HepG2 (cell line): Measurements from ENCODE around the gene MORF4L2. TPM values are rescaled to one million over a fixed set of nuclear protein-coding genes. Genes with fewer than 3 reads are reported as not detected.

ENCODE experiments used
- ATAC-seq: fragments of 200-7000 bp; cut with Tn5 transposase; 3 replicates; pipeline ENCODE4 v1.9.1; 2020; ENCODE audit warnings: mild to moderate bottlenecking, moderate library complexity
- BruUV-seq: library from RNA; stranded (reverse); fragments of 400-500 nt; replicated peaks from 2 replicates; lab custom pipeline; 2021; lab: Mats Ljungman, UMichigan
- CTCF ChIA-PET: fragments of 300-600 bp; formaldehyde crosslinking; extraction: SDS; loops from one replicate; lab custom pipeline; 2021; ENCODE audit warnings: low total read pairs, inconsistent platforms, low intra/inter-chr PET ratio; lab: Yijun Ruan, JAX
- POLR2A ChIA-PET: fragments of 350-600 bp; sonication (Branson Sonifier 250); formaldehyde crosslinking; loops from one replicate; lab custom pipeline; 2020; ENCODE audit warnings: antibody characterized with exemption, inconsistent platforms; lab: Yijun Ruan, JAX
- DNase-seq: peaks from one replicate; pipeline ENCODE4 v3.0.0-alpha.2; 2015; ENCODE audit warnings: low spot score
- FAIRE-seq: peaks from 3 replicates; lab custom pipeline; 2011; peaks lifted over from hg19 to GRCh38; lab: Jason Lieb, UNC
- H2AFZ ChIP-seq: one replicate; pipeline ENCODE4 v1.6.1; 2011; ENCODE audit warnings: low read length, inconsistent platforms
- H3K27ac ChIP-seq: fragments of 300-600 bp; 3 replicates; pipeline ENCODE4 v1.8.0; 2011; ENCODE audit warnings: mixed run types, mild to moderate bottlenecking, mixed read lengths, low read length, inconsistent platforms; ENCODE audit not compliant: insufficient read depth; ENCODE audit errors: extremely low read length
- H3K27me3 ChIP-seq, 2 experiments: fragments of 200-600 bp in 1 of 2; 2 replicates in 1 of 2; 3 replicates in 1 of 2; pipeline versions ENCODE4 v1.6.0 to v1.8.0; 2011; ENCODE audit warnings: low read length in 2 of 2, mild to moderate bottlenecking in 2 of 2, moderate library complexity in 2 of 2, inconsistent platforms in 1 of 2; ENCODE audit not compliant: insufficient read depth in 2 of 2, control insufficient read depth in 1 of 2
- H3K36me3 ChIP-seq, 2 experiments: fragments of 200-600 bp in 1 of 2; replicated peaks in 1 of 2; 2 replicates in 1 of 2; 3 replicates in 1 of 2; pipeline versions ENCODE4 v1.5.1 to v1.8.0; 2011; ENCODE audit warnings: low read length in 2 of 2, inconsistent platforms in 1 of 2; ENCODE audit not compliant: insufficient read depth in 2 of 2, control insufficient read depth in 1 of 2
- H3K4me1 ChIP-seq: 2 replicates; pipeline ENCODE4 v1.5.1; 2012; ENCODE audit warnings: low read length, inconsistent platforms; ENCODE audit not compliant: insufficient read depth
- H3K4me2 ChIP-seq: 2 replicates; pipeline ENCODE4 v1.6.0; 2011; ENCODE audit warnings: low read depth, low read length, inconsistent platforms
- H3K4me3 ChIP-seq, 3 experiments: fragments of 200-600 bp in 1 of 3; sonication (generic), shearing (Covaris generic) in 1 of 3; replicated peaks in 1 of 3; 2 replicates each; pipeline ENCODE4 v1.5.1; 2011 to 2016; ENCODE audit warnings: low read length in 3 of 3, inconsistent platforms in 2 of 3, low read depth in 2 of 3, mild to moderate bottlenecking in 2 of 3, control low read depth in 1 of 3, mixed read lengths in 1 of 3; ENCODE audit not compliant: insufficient read depth in 1 of 3
- H3K79me2 ChIP-seq: one replicate; pipeline ENCODE4 v1.6.1; 2011; ENCODE audit warnings: low read length, inconsistent platforms; ENCODE audit not compliant: insufficient read depth
- H3K9ac ChIP-seq: 2 replicates; pipeline ENCODE4 v1.6.0; 2011; ENCODE audit warnings: mild to moderate bottlenecking, low read depth, low read length, inconsistent platforms; ENCODE audit not compliant: insufficient read depth
- H3K9me3 ChIP-seq: 2 replicates; pipeline ENCODE4 v1.5.1; 2012; ENCODE audit warnings: mild to moderate bottlenecking, low read length
- H4K20me1 ChIP-seq: 2 replicates; pipeline ENCODE4 v1.6.0; 2011; ENCODE audit warnings: inconsistent platforms, mild to moderate bottlenecking, low read length, moderate library complexity; ENCODE audit not compliant: insufficient read depth
- FLYWCH1 ChIP-seq: sonication (generic); formaldehyde crosslinking; IDR thresholded peaks from 2 replicates; pipeline ENCODE4 v1.8.1; 2023; ENCODE audit warnings: mild to moderate bottlenecking, missing genetic modification reagents
- MXD4 ChIP-seq: IDR thresholded peaks from 2 replicates; pipeline ENCODE4 v1.6.1; 2016; ENCODE audit warnings: mild to moderate bottlenecking, missing biosample characterization, missing genetic modification reagents
- NRL ChIP-seq: sonication (generic); formaldehyde crosslinking; IDR thresholded peaks from 2 replicates; pipeline ENCODE4 v1.5.0; 2020; ENCODE audit warnings: missing genetic modification reagents, mild to moderate bottlenecking, moderate library complexity, borderline replicate concordance
- SYNCRIP ChIP-seq: fragments of 200-400 bp; formaldehyde crosslinking; IDR thresholded peaks from 2 replicates; pipeline ENCODE4 v1.6.1; 2018; ENCODE audit warnings: mild to moderate bottlenecking, low read depth, low read length; ENCODE audit not compliant: insufficient read depth
- ZNF33B ChIP-seq: sonication (generic); formaldehyde crosslinking; IDR thresholded peaks from 2 replicates; pipeline ENCODE4 v1.5.1; 2020; ENCODE audit warnings: mild to moderate bottlenecking, missing genetic modification reagents
- ZNF746 ChIP-seq: sonication (generic); formaldehyde crosslinking; IDR thresholded peaks from 2 replicates; pipeline ENCODE4 v1.8.0; 2022; ENCODE audit warnings: mild to moderate bottlenecking, missing genetic modification reagents
- ZNF766 ChIP-seq: sonication (generic); formaldehyde crosslinking; IDR thresholded peaks from 2 replicates; pipeline ENCODE4 v1.5.0; 2020; ENCODE audit warnings: missing genetic modification reagents, borderline replicate concordance
- ZNF788 ChIP-seq: sonication (generic); formaldehyde crosslinking; IDR thresholded peaks from 2 replicates; pipeline ENCODE4 v1.5.0; 2020; ENCODE audit warnings: mild to moderate bottlenecking, missing genetic modification reagents, borderline replicate concordance
- WGBS: methylation state at CpG from one replicate; pipeline ENCODE4 v1.1.6; 2017; ENCODE audit warnings: low lambda C conversion rate; 5-methylcytosine and 5-hydroxymethylcytosine counted together
- in situ Hi-C: cut with HindIII; loops from 2 replicates; pipeline ENCODE4 v1.10.0; 2017; ENCODE audit warnings: low pct_unique_long_range_greater_than_20kb; ENCODE audit not compliant: extremely low pct_ligation_motif_present
- intact Hi-C: fragments of 100-400 bp; cut with micrococcal nuclease; formaldehyde crosslinking; loops from one replicate; pipeline ENCODE4 v1.10.0; 2022; ENCODE audit not compliant: unreplicated experiment
- polyA plus RNA-seq, 8 experiments: library from polyadenylated mRNA; depleted of rRNA in 3 of 8; stranded (reverse) in 7 of 8; unstranded in 1 of 8; fragments of >200 nt; fragmentation: Illumina TruSeq in 4 of 8; extraction: Trizol in 4 of 8; gene quantifications; 2 replicates each; pipeline versions ENCODE4 v1.2.1 to v1.2.3, GENCODE V29; 2011 to 2016; ENCODE audit warnings: low read depth in 4 of 8, missing spikeins in 1 of 8, mixed read lengths in 1 of 8; ENCODE audit not compliant: insufficient read depth in 1 of 8
- total RNA-seq, 5 experiments: library from RNA; depleted of rRNA; stranded (reverse); fragments of >200 nt; fragmentation: Illumina TruSeq; extraction: Trizol; gene quantifications; 2 replicates each; pipeline ENCODE4 v1.2.3, GENCODE V29; 2016; ENCODE audit warnings: low read depth in 1 of 5
- TF ChIP-seq, protein P1 (sequence below): sonication (generic); formaldehyde crosslinking; IDR thresholded peaks from 2 replicates; pipeline ENCODE4 v1.4.0; 2020; ENCODE audit warnings: missing genetic modification reagents
- TF ChIP-seq, protein P2 (sequence below): sonication (generic); formaldehyde crosslinking; IDR thresholded peaks from 2 replicates; pipeline ENCODE4 v1.5.1; 2020; ENCODE audit warnings: mild to moderate bottlenecking, missing genetic modification reagents, borderline replicate concordance
- TF ChIP-seq, protein P3 (sequence below): IDR thresholded peaks from 2 replicates; pipeline ENCODE4 v1.6.1; 2016; ENCODE audit warnings: mild to moderate bottlenecking
- TF ChIP-seq, protein P4 (sequence below): sonication (generic); formaldehyde crosslinking; IDR thresholded peaks from 2 replicates; pipeline ENCODE4 v1.5.0; 2020; ENCODE audit warnings: mild to moderate bottlenecking, missing genetic modification reagents

The MORF4L2 gene
- total and polyA plus RNA-seq, 2 of the 13 experiments (the other 11 are each of a cell fraction or from before 2014, with no cell fraction given) = 358 to 469 TPM

DNA sequence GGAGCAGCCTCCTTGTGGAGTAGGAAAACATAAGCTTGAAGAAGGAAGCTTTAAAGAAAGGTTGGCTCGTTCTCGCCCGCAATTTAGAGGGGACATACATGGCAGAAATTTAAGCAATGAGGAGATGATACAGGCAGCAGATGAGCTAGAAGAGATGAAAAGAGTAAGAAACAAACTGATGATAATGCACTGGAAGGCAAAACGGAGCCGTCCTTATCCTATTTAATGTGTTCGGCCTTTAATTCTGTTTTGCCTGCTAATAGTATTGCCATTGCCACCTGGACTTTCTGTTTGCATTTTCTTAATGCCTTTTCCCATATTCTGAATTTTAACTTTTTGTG is 56.4 kb downstream of the MORF4L2 start:
- H4K20me1 ChIP-seq = no peaks in the 10 kb centered on the region
- H3K4me2 ChIP-seq = peak overlapping the region; percentile 84
- H3K27me3 ChIP-seq = no peaks in the 10 kb centered on the region
- DNase-seq (no peak), FAIRE-seq (no peak), ATAC-seq (no peak)
- 71% methylated on average over 6 of the region's 6 CpGs for WGBS
- no peaks in the 10 kb centered on the region for H3K9me3 ChIP-seq
- CTCF ChIA-PET = interaction anchor here (0.6 kb wide), 1 partner anchor 94 kb away, joined by 4 read pairs; no protein-coding TSS in a partner anchor
- BruUV-seq = no TSS peak
- H2AFZ ChIP-seq = no peak overlapping the region
- intact Hi-C loops = loop anchor here (1.0 kb wide), 1 partner anchor 97 kb away; no protein-coding TSS in a partner anchor
- H3K4me3 ChIP-seq = peak overlapping the region in 2 of 3 experiments; percentile 73 to 78; a peak in 4 of 6 replicates
- peaks cover 7% of the 10 kb centered on the region; the same call in 1 of the 2 replicates for H3K4me1 ChIP-seq
- no peaks in the 10 kb centered on the region for H3K36me3 ChIP-seq
- peak overlapping the region; percentile 71 for H3K9ac ChIP-seq
- in situ Hi-C loops = no loop called here
- H3K27ac ChIP-seq = peak overlapping the region; percentile 86
- H3K79me2 ChIP-seq = peaks cover 2% of the 10 kb centered on the region
- POLR2A ChIA-PET = interaction anchor here (0.7 to 2.2 kb wide), 3 partner anchors 55 to 61 kb away, joined by 3 to 13 read pairs (median 9); no protein-coding TSS in a partner anchor
- TF ChIP-seq, protein P1, sequence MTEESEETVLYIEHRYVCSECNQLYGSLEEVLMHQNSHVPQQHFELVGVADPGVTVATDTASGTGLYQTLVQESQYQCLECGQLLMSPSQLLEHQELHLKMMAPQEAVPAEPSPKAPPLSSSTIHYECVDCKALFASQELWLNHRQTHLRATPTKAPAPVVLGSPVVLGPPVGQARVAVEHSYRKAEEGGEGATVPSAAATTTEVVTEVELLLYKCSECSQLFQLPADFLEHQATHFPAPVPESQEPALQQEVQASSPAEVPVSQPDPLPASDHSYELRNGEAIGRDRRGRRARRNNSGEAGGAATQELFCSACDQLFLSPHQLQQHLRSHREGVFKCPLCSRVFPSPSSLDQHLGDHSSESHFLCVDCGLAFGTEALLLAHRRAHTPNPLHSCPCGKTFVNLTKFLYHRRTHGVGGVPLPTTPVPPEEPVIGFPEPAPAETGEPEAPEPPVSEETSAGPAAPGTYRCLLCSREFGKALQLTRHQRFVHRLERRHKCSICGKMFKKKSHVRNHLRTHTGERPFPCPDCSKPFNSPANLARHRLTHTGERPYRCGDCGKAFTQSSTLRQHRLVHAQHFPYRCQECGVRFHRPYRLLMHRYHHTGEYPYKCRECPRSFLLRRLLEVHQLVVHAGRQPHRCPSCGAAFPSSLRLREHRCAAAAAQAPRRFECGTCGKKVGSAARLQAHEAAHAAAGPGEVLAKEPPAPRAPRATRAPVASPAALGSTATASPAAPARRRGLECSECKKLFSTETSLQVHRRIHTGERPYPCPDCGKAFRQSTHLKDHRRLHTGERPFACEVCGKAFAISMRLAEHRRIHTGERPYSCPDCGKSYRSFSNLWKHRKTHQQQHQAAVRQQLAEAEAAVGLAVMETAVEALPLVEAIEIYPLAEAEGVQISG (CRISPR knock-in tag) = no peak
- TF ChIP-seq ZNF746 (CRISPR knock-in tag) (no peak), NRL (CRISPR knock-in tag) (no peak), SYNCRIP (no peak), ZNF766 (CRISPR knock-in tag) (no peak), MXD4 (CRISPR knock-in tag) (no peak), ZNF788 (CRISPR knock-in tag) (no peak), FLYWCH1 (CRISPR knock-in tag) (no peak), ZNF33B (CRISPR knock-in tag) (no peak)
- TF ChIP-seq, protein P2, sequence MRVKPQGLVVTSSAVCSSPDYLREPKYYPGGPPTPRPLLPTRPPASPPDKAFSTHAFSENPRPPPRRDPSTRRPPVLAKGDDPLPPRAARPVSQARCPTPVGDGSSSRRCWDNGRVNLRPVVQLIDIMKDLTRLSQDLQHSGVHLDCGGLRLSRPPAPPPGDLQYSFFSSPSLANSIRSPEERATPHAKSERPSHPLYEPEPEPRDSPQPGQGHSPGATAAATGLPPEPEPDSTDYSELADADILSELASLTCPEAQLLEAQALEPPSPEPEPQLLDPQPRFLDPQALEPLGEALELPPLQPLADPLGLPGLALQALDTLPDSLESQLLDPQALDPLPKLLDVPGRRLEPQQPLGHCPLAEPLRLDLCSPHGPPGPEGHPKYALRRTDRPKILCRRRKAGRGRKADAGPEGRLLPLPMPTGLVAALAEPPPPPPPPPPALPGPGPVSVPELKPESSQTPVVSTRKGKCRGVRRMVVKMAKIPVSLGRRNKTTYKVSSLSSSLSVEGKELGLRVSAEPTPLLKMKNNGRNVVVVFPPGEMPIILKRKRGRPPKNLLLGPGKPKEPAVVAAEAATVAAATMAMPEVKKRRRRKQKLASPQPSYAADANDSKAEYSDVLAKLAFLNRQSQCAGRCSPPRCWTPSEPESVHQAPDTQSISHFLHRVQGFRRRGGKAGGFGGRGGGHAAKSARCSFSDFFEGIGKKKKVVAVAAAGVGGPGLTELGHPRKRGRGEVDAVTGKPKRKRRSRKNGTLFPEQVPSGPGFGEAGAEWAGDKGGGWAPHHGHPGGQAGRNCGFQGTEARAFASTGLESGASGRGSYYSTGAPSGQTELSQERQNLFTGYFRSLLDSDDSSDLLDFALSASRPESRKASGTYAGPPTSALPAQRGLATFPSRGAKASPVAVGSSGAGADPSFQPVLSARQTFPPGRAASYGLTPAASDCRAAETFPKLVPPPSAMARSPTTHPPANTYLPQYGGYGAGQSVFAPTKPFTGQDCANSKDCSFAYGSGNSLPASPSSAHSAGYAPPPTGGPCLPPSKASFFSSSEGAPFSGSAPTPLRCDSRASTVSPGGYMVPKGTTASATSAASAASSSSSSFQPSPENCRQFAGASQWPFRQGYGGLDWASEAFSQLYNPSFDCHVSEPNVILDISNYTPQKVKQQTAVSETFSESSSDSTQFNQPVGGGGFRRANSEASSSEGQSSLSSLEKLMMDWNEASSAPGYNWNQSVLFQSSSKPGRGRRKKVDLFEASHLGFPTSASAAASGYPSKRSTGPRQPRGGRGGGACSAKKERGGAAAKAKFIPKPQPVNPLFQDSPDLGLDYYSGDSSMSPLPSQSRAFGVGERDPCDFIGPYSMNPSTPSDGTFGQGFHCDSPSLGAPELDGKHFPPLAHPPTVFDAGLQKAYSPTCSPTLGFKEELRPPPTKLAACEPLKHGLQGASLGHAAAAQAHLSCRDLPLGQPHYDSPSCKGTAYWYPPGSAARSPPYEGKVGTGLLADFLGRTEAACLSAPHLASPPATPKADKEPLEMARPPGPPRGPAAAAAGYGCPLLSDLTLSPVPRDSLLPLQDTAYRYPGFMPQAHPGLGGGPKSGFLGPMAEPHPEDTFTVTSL (CRISPR knock-in tag) = no peak
- TF ChIP-seq, protein P3, sequence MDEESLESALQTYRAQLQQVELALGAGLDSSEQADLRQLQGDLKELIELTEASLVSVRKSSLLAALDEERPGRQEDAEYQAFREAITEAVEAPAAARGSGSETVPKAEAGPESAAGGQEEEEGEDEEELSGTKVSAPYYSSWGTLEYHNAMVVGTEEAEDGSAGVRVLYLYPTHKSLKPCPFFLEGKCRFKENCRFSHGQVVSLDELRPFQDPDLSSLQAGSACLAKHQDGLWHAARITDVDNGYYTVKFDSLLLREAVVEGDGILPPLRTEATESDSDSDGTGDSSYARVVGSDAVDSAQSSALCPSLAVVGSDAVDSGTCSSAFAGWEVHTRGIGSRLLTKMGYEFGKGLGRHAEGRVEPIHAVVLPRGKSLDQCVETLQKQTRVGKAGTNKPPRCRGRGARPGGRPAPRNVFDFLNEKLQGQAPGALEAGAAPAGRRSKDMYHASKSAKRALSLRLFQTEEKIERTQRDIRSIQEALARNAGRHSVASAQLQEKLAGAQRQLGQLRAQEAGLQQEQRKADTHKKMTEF (CRISPR knock-in tag) = no peak
- TF ChIP-seq, protein P4, sequence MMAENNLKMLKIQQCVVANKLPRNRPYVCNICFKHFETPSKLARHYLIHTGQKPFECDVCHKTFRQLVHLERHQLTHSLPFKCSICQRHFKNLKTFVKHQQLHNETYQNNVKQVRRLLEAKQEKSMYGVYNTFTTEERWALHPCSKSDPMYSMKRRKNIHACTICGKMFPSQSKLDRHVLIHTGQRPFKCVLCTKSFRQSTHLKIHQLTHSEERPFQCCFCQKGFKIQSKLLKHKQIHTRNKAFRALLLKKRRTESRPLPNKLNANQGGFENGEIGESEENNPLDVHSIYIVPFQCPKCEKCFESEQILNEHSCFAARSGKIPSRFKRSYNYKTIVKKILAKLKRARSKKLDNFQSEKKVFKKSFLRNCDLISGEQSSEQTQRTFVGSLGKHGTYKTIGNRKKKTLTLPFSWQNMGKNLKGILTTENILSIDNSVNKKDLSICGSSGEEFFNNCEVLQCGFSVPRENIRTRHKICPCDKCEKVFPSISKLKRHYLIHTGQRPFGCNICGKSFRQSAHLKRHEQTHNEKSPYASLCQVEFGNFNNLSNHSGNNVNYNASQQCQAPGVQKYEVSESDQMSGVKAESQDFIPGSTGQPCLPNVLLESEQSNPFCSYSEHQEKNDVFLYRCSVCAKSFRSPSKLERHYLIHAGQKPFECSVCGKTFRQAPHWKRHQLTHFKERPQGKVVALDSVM (CRISPR knock-in tag) = no peak
